ENCODE data around the gene GPHN.
"Not testable (repeated sequence)": the region's sequence is repeated elsewhere in the genome, so short reads cannot be mapped to it uniquely, and the experiment has no call there.

The GPHN gene

DNA sequence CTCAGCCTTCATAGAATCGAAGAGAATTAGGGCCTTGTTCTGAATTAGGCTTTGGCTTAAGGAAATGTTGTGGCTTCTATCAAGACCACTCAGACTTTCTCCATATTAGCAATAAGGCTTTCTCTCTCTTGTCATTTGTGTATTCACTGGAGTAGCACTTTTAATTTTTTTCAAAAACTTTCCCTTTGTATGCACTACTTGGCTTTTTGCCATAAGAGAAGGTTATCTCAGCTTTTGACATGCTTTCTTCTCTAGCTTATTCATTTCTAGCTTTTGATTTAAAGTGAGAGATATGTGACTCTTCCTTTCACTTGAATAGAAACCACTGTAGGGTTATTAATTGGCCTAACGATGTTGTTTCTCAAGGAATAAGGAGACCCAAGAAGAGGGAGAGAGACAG, 244.2 kb downstream of the GPHN start:
- no peak for TF ChIP-seq TAF1 (IDR thresholded peaks at IDR 0.05; ENCODE audit: borderline replicate concordance, low read depth, low read length)
- TF ChIP-seq POLR2AphosphoS5 (IDR thresholded peaks at IDR 0.05; ENCODE audit: low read depth, low read length), result no peak
- no peak for TF ChIP-seq POLR2A (IDR thresholded peaks at IDR 0.05; ENCODE audit: low read depth, low read length)
- no peak for DNase-seq (ENCODE audit: insufficient read length)
- FAIRE-seq, result no peak

DNA sequence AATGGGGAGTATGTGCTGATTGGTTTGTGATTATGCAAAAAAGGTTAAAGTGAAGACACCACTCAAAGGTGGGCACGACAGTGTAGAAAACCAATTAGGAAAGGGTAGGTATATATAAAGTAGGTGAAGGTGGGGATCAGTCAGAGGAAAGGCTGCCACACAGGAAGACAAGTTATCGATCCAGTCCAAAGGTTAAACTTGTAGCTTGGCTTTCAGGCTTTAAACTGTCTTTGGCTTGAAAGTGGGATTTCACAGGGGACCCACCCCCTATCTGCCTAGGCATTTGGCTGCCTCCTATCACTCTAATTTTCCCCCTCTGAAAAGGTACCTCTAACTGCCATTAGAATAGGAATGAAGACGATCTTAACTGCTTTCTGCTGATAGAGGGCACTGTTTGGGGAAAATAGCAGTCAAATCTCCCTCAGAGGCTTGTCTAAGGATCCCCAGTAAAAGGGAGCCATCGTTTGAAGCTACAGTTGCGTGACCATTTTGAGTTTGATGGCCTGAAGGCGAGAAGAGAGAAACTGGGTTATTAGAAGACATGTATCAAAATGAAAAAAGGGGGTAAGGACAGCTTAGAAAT, 250.2 kb downstream of the GPHN start:
- FAIRE-seq, result no peak
- TF ChIP-seq POLR2A (IDR thresholded peaks at IDR 0.05; ENCODE audit: low read depth, low read length), result no peak
- TF ChIP-seq POLR2AphosphoS5 (IDR thresholded peaks at IDR 0.05; ENCODE audit: low read depth, low read length), result no peak
- no peak for TF ChIP-seq TAF1 (IDR thresholded peaks at IDR 0.05; ENCODE audit: borderline replicate concordance, low read depth, low read length)

GRCh38 chr14:66772146-66772545, 264.2 kb downstream of the GPHN start:
- DNase-seq (ENCODE audit: insufficient read length), result no peak
- FAIRE-seq, result no peak
- no peak for TF ChIP-seq POLR2A (IDR thresholded peaks at IDR 0.05; ENCODE audit: low read depth, low read length)
- no peak for TF ChIP-seq TAF1 (IDR thresholded peaks at IDR 0.05; ENCODE audit: borderline replicate concordance, low read depth, low read length)
- no peak for TF ChIP-seq POLR2AphosphoS5 (IDR thresholded peaks at IDR 0.05; ENCODE audit: low read depth, low read length)

More for the DNA sequence above, 250.2 kb downstream of the GPHN start:
- DNase-seq (ENCODE audit: insufficient read length), result no peak

DNA sequence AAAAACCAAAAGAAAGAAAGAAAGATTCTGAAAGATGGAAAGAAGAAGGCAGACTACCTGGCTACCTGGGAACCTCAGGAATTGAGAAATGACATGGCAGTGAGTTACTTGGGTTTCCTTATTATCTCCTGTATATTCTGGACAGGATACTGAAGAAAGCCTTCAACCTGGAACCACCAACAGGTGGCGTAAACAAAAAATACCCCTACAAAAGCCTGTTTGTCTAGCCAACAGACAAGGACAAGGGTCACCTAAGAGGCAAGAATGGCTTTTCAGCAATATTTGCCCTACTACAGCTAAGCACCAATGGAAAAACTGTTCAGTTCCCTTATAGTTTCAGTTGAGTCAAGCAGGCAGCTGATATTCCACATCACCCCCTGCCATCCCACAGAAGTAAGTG, 274.9 kb downstream of the GPHN start:
- no peak for FAIRE-seq
- no peak for TF ChIP-seq POLR2A (IDR thresholded peaks at IDR 0.05; ENCODE audit: low read depth, low read length)
- TF ChIP-seq POLR2AphosphoS5 (IDR thresholded peaks at IDR 0.05; ENCODE audit: low read depth, low read length), result no peak
- TF ChIP-seq TAF1 (IDR thresholded peaks at IDR 0.05; ENCODE audit: borderline replicate concordance, low read depth, low read length), result no peak
- DNase-seq (ENCODE audit: insufficient read length), result no peak

DNA sequence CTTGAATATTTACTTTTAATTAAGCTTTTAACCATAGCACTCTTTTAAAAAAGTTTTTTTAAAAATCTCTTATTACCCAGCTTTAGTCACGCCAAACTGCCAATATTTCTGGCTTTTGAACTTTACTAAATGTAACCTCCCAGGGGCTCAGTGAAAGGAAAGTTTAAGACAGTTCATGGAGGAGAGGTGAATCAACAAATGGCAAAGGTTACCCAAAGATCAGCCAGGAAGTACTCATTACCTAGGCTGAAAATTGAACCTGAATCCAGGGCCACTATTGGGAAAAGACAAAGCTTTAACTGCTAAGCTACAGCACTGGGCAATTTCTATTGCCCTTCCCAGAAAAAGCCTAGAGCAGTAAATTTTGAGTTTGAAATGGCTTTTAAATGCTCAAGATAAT, 282.2 kb downstream of the GPHN start:
- FAIRE-seq (no peak), DNase-seq (ENCODE audit: insufficient read length) (no peak)
- TF ChIP-seq TAF1 (IDR thresholded peaks at IDR 0.05; ENCODE audit: borderline replicate concordance, low read depth, low read length), result no peak
- no peak for TF ChIP-seq POLR2A (IDR thresholded peaks at IDR 0.05; ENCODE audit: low read depth, low read length)
- TF ChIP-seq POLR2AphosphoS5 (IDR thresholded peaks at IDR 0.05; ENCODE audit: low read depth, low read length), result no peak

- FAIRE-seq (no peak), DNase-seq (ENCODE audit: insufficient read length) (no peak)
- TF ChIP-seq POLR2AphosphoS5 (IDR thresholded peaks at IDR 0.05; ENCODE audit: low read depth, low read length) (no peak), POLR2A (IDR thresholded peaks at IDR 0.05; ENCODE audit: low read depth, low read length) (no peak), TAF1 (IDR thresholded peaks at IDR 0.05; ENCODE audit: borderline replicate concordance, low read depth, low read length) (no peak)
These were observed 295.0 kb downstream of the GPHN start for GRCh38 chr14:66802962-66803361.

DNA sequence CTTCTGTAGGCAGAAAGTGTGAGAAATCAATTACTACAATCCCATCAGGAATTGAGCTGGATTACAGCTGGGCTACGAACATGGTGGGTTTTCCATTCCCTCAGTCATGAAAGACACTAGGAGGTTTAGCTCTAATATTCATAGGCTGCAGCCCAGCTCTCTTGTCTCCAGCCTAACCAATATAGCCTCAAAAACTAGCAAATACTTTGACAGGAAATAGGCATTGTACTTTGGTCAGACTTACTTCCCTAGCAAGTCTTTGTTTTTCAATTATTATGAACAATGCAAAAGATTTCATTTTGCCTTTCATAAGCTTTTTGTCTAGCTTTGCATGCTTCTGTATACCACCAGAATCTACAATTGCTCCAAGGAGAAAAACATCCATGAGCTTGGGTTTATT, 296.2 kb downstream of the GPHN start:
- DNase-seq (ENCODE audit: insufficient read length) (no peak), FAIRE-seq (peak; percentile 21)
- TF ChIP-seq POLR2A (IDR thresholded peaks at IDR 0.05; ENCODE audit: low read depth, low read length), result no peak

DNA sequence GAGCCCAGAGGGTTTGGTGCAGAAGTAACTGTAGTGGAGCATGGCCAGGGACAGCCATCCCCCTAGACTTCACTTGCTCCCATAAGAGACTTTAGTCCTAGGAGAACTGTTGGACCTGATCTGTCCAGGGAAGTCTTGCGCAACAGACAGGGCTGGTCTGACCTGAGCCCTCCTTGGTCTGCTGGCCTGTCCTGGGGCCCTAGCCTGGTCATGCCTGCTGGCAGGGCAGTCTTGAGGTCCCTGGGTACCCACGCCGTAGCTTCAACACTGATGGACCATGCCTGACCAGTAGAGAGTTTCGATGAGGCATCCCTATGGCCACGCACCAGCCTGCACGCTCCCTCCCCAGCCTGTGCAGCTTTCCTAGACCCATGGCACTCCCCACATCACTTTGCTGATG, 305.7 kb downstream of the GPHN start:
- TF ChIP-seq TAF1 (IDR thresholded peaks at IDR 0.05; ENCODE audit: borderline replicate concordance, low read depth, low read length) (no peak), POLR2A (IDR thresholded peaks at IDR 0.05; ENCODE audit: low read depth, low read length) (no peak), POLR2AphosphoS5 (IDR thresholded peaks at IDR 0.05; ENCODE audit: low read depth, low read length) (no peak)
- FAIRE-seq, result no peak
- no peak for DNase-seq (ENCODE audit: insufficient read length)

DNA sequence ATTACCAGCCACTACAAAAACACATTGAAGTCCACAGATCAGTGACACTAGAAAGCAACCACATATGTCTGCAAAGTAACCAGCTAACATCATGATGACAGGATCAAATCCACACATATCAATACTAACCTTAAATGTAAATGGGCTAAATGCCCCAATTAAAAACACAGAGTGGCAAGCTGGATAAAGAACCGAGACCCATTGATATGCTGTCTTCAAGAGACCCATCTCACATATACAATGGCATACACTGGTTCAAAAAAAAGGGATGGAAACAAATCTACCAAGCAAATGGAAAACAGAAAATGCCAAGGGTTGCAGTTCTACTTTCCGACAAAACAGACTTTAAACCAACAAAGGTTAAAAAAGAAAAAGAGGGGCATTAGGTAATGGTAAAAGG, 307.7 kb downstream of the GPHN start:
- no peak for DNase-seq (ENCODE audit: insufficient read length)
- no peak for FAIRE-seq
- TF ChIP-seq POLR2AphosphoS5 (IDR thresholded peaks at IDR 0.05; ENCODE audit: low read depth, low read length), result no peak
- TF ChIP-seq POLR2A (IDR thresholded peaks at IDR 0.05; ENCODE audit: low read depth, low read length), result no peak
- TF ChIP-seq TAF1 (IDR thresholded peaks at IDR 0.05; ENCODE audit: borderline replicate concordance, low read depth, low read length), result no peak

DNA sequence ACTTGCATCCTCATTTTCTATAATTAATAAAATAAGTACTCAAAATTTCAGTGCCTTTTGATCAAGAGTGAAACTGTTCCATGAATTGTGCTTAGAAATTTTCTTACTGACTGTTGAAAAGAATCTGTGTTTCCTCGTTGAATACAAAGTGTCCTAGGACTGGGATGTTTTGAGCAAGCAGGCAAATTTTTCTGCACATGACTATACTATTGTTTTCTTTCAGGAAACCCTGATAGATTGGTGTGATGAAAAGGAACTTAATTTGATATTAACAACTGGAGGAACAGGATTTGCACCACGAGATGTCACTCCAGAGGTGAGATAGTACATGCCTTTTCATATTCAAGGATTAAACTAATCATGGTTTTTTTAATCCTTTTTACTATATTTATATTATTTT, 316.3 kb downstream of the GPHN start:
- TF ChIP-seq POLR2A (IDR thresholded peaks at IDR 0.05; ENCODE audit: low read depth, low read length) (no peak), POLR2AphosphoS5 (IDR thresholded peaks at IDR 0.05; ENCODE audit: low read depth, low read length) (no peak), TAF1 (IDR thresholded peaks at IDR 0.05; ENCODE audit: borderline replicate concordance, low read depth, low read length) (no peak)
- FAIRE-seq (no peak), DNase-seq (ENCODE audit: insufficient read length) (no peak)

GRCh38 chr14:66827182-66827581, 319.2 kb downstream of the GPHN start:
- FAIRE-seq (no peak), DNase-seq (ENCODE audit: insufficient read length) (no peak)
- TF ChIP-seq POLR2AphosphoS5 (IDR thresholded peaks at IDR 0.05; ENCODE audit: low read depth, low read length), result no peak
- TF ChIP-seq POLR2A (IDR thresholded peaks at IDR 0.05; ENCODE audit: low read depth, low read length), result no peak
- TF ChIP-seq TAF1 (IDR thresholded peaks at IDR 0.05; ENCODE audit: borderline replicate concordance, low read depth, low read length), result no peak

DNA sequence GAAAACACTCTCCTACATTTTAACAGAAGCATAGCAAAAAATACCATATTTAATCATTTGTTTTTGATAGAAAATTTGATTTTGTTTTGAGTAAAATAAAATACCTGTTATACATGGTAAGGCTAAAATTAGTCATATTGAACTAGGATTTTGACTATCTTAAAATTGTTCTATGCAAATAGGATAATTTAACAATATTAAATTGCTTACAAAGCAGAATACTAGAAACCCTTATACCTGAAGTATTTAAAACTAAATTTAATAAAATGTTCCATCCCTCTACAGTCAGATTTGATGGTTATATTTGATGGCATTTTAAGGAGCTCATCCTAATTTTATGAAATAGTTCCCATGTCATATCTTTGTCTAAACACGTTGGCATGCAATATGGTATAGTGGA, 323.2 kb downstream of the GPHN start:
- TF ChIP-seq TAF1 (IDR thresholded peaks at IDR 0.05; ENCODE audit: borderline replicate concordance, low read depth, low read length), result no peak
- TF ChIP-seq POLR2A (IDR thresholded peaks at IDR 0.05; ENCODE audit: low read depth, low read length), result no peak
- TF ChIP-seq POLR2AphosphoS5 (IDR thresholded peaks at IDR 0.05; ENCODE audit: low read depth, low read length), result no peak
- DNase-seq (ENCODE audit: insufficient read length), result no peak
- FAIRE-seq, result no peak

DNA sequence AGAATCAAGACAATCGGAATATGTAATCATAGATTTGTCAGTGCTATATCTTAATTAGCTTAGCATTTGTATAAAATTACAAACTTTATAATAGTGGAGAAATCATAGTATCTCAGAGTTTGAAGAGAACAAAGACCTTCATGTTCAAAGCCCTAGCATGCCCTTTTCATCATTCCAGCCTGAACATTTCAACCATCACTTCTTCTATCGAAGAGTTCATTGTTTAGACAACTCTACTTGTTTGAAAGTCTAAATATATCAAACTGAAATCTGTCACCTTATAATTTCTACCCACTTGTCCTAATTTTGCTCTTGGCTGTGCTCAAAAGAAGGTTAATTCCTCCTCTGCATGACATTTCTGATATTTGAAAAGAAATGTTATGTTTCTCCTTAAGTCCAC, 325.9 kb downstream of the GPHN start:
- FAIRE-seq, result no peak
- no peak for TF ChIP-seq TAF1 (IDR thresholded peaks at IDR 0.05; ENCODE audit: borderline replicate concordance, low read depth, low read length)
- no peak for TF ChIP-seq POLR2A (IDR thresholded peaks at IDR 0.05; ENCODE audit: low read depth, low read length)
- no peak for TF ChIP-seq POLR2AphosphoS5 (IDR thresholded peaks at IDR 0.05; ENCODE audit: low read depth, low read length)
- DNase-seq (ENCODE audit: insufficient read length), result no peak

GRCh38 chr14:66837436-66837835, 329.5 kb downstream of the GPHN start:
- not testable (repeated sequence) for DNase-seq (ENCODE audit: insufficient read length); FAIRE-seq
